GM12891 (cell line): Measurements from ENCODE around the gene EXOSC9.

Experiments used
- POLR2A ChIP-seq: IDR thresholded peaks from 2 replicates; pipeline ENCODE4 v1.6.1; 2011; ENCODE audit warnings: low read depth, low read length, control low read depth
- SPI1 ChIP-seq: IDR thresholded peaks from 2 replicates; pipeline ENCODE4 v1.6.1; 2011; ENCODE audit warnings: low read depth, low read length, control low read depth
- TAF1 ChIP-seq: IDR thresholded peaks from 2 replicates; pipeline ENCODE4 v1.6.1; 2011; ENCODE audit warnings: low read depth, low read length, control low read depth

- TF ChIP-seq POLR2A (no peak), SPI1 (no peak), TAF1 (no peak)
Observed at GRCh38 chr4:121767166-121767565, 34.0 kb upstream of the EXOSC9 start.
